ENCODE data around the gene KCNG2.

- no peak for TF ChIP-seq POLR2A (IDR thresholded peaks at IDR 0.05)
- TF ChIP-seq, protein P1, sequence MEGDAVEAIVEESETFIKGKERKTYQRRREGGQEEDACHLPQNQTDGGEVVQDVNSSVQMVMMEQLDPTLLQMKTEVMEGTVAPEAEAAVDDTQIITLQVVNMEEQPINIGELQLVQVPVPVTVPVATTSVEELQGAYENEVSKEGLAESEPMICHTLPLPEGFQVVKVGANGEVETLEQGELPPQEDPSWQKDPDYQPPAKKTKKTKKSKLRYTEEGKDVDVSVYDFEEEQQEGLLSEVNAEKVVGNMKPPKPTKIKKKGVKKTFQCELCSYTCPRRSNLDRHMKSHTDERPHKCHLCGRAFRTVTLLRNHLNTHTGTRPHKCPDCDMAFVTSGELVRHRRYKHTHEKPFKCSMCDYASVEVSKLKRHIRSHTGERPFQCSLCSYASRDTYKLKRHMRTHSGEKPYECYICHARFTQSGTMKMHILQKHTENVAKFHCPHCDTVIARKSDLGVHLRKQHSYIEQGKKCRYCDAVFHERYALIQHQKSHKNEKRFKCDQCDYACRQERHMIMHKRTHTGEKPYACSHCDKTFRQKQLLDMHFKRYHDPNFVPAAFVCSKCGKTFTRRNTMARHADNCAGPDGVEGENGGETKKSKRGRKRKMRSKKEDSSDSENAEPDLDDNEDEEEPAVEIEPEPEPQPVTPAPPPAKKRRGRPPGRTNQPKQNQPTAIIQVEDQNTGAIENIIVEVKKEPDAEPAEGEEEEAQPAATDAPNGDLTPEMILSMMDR (IDR thresholded peaks at IDR 0.05 in 4 of 5, conservative IDR thresholded peaks at IDR 0.05 in 1 of 5) = no peak
Observed at GRCh38 chr18:79816981-79817606, 19.4 kb downstream of the KCNG2 start.
